Mesendoderm (in vitro differentiated cells): ENCODE data around the gene ZNF80. TPM values are rescaled to one million over a fixed set of nuclear protein-coding genes. Genes with fewer than 3 reads are reported as not detected.
"Not testable (repeated sequence)": the region's sequence is repeated elsewhere in the genome, so short reads cannot be mapped to it uniquely, and the experiment has no call there.

Experiments used
- DNase-seq: peaks from one replicate; pipeline ENCODE4 v3.0.0; 2013
- H2AK5ac ChIP-seq: 2 replicates; pipeline ENCODE4 v1.6.1; 2013; ENCODE audit warnings: low read length, inconsistent platforms
- H2BK120ac ChIP-seq: 2 replicates; pipeline ENCODE4 v1.6.1; 2013; ENCODE audit warnings: low read depth, mild to moderate bottlenecking, low read length, moderate library complexity, mixed read lengths
- H2BK15ac ChIP-seq: replicated peaks from 2 replicates; pipeline ENCODE4 v1.6.1; 2013; ENCODE audit warnings: low read depth, mild to moderate bottlenecking, moderate library complexity
- H2BK5ac ChIP-seq: 2 replicates; pipeline ENCODE4 v1.6.1; 2013; ENCODE audit warnings: low read length, inconsistent platforms
- H3K18ac ChIP-seq: 2 replicates; pipeline ENCODE4 v1.6.1; 2013; ENCODE audit warnings: mild to moderate bottlenecking, low read length, mixed read lengths
- H3K23ac ChIP-seq: one replicate; pipeline ENCODE4 v1.6.1; 2013; ENCODE audit warnings: low read length
- H3K27ac ChIP-seq: 2 replicates; pipeline ENCODE4 v1.5.1; 2013; ENCODE audit warnings: low read depth, mild to moderate bottlenecking, inconsistent platforms, low read length, moderate library complexity
- H3K27me3 ChIP-seq: 2 replicates; pipeline ENCODE4 v1.6.1; 2013; ENCODE audit warnings: low read length, control low read depth, mild to moderate bottlenecking, inconsistent platforms; ENCODE audit not compliant: insufficient read depth, poor library complexity
- H3K36me3 ChIP-seq: 2 replicates; pipeline ENCODE4 v1.6.1; 2013; ENCODE audit warnings: low read length, inconsistent platforms; ENCODE audit not compliant: control insufficient read depth, insufficient read depth
- H3K4ac ChIP-seq: one replicate; pipeline ENCODE4 v1.6.1; 2013; ENCODE audit warnings: low read depth, mild to moderate bottlenecking, low read length, moderate library complexity
- H3K4me1 ChIP-seq: 2 replicates; pipeline ENCODE4 v1.6.1; 2013; ENCODE audit warnings: low read depth, low read length, inconsistent platforms; ENCODE audit not compliant: control insufficient read depth
- H3K4me2 ChIP-seq: 2 replicates; pipeline ENCODE4 v1.6.1; 2013; ENCODE audit warnings: low read length
- H3K4me3 ChIP-seq: 2 replicates; pipeline ENCODE4 v1.5.1; 2013; ENCODE audit warnings: mild to moderate bottlenecking, low read length
- H3K56ac ChIP-seq: one replicate; pipeline ENCODE4 v1.6.1; 2013; ENCODE audit warnings: low read length
- H3K79me1 ChIP-seq: 2 replicates; pipeline ENCODE4 v1.6.1; 2013; ENCODE audit warnings: low read length, inconsistent platforms
- H3K79me2 ChIP-seq: 2 replicates; pipeline ENCODE4 v1.6.1; 2013; ENCODE audit warnings: mild to moderate bottlenecking, low read length; ENCODE audit not compliant: control insufficient read depth, insufficient read depth
- H3K9ac ChIP-seq: 2 replicates; pipeline ENCODE4 v1.6.1; 2013; ENCODE audit warnings: low read length, inconsistent platforms
- H4K5ac ChIP-seq: one replicate; pipeline ENCODE4 v1.6.1; 2013; ENCODE audit warnings: low read length
- H4K8ac ChIP-seq: one replicate; pipeline ENCODE4 v1.6.1; 2013; ENCODE audit warnings: low read depth, mild to moderate bottlenecking, control low read depth, low read length, moderate library complexity
- WGBS: extraction: QIAGEN DNeasy Blood & Tissue Kit; methylation state at CpG from one replicate; pipeline ENCODE4 v1.1.7; 2013; ENCODE audit warnings: low lambda C conversion rate, missing lambda C conversion rate; ENCODE audit not compliant: insufficient coverage; ENCODE audit errors: extremely low coverage; 5-methylcytosine and 5-hydroxymethylcytosine counted together
- polyA plus RNA-seq, 2 experiments: library from polyadenylated mRNA; stranded (reverse); fragments of 200-250 nt; gene quantifications; one replicate each; pipeline ENCODE4 v1.2.3, GENCODE V29; 2013

ZNF80 gene
- polyA plus RNA-seq (2013, experiment 1 of 2): not detected
- not detected for polyA plus RNA-seq (2013, experiment 2 of 2)

DNA sequence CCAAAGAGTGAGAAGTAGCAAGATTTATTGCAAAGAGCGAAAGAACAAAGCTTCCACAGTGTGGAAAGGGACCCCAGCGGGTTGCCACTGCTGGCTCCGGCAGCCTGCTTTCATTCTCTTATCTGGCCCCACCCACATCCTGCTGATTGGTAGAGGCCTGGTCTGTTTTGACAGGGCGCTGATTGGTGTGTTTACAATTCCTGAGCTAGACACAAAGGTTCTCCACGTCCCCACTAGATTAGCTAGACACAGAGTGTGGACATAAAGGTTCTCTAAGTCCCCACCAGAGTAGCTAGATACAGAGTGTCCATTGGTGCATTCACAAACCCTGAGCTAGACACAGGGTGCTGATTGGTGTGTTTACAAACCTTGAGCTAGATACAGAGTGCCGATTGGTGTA lies at the start of gene ZNF80:
Gene ZNF80 (minus strand): TSS at position 101 of the 400 bp plus-strand sequence. CDS start 504 bp downstream, outside the sequence.
- H3K9ac ChIP-seq: not testable (repeated sequence)

DNA sequence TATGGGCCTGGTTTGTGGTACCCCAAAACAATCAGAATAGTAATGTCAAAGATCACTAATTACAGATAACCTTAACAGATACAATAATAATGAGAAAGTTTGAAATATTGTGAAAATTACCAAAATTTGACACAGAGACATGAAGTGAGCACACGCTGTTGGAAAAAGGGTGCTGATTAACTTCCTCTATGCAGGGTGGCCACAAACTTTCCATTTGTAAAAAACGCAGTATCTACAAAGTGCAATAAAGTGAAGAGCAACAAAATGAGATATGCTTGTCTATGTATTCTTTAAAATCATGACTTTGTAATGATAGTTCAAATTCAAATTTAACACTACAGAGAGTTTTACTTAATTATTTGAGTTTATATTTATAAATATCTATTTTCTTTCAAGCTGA lies 48.9 kb upstream of the ZNF80 start:
- Histone ChIP-seq H3K56ac (no peak overlapping the region), H3K18ac (no peak overlapping the region), H3K36me3 (no peaks in the 10 kb centered on the region), H2BK15ac (no peak overlapping the region), H3K79me2 (no peaks in the 10 kb centered on the region), H3K9ac (no peak overlapping the region), H3K4ac (no peak overlapping the region), H2BK5ac (no peak overlapping the region), H4K5ac (no peak overlapping the region), H3K79me1 (no peaks in the 10 kb centered on the region), H3K23ac (no peak overlapping the region), H3K27ac (no peak overlapping the region), H3K4me3 (no peak overlapping the region), H3K27me3 (no peaks in the 10 kb centered on the region), H2AK5ac (no peak overlapping the region), H3K4me2 (no peak overlapping the region), H4K8ac (no peak overlapping the region), H2BK120ac (no peak overlapping the region), H3K4me1 (no peaks in the 10 kb centered on the region)
- DNase-seq: no peak
- WGBS: no CpG with 5 or more reads among the region's 2 CpGs

More for the DNA sequence above, at the start of gene ZNF80:
- H3K56ac ChIP-seq, H3K79me1 ChIP-seq, H3K4me3 ChIP-seq, H3K27ac ChIP-seq, H3K4me2 ChIP-seq, H2BK15ac ChIP-seq, H2AK5ac ChIP-seq, H3K4ac ChIP-seq, H3K23ac ChIP-seq, H2BK5ac ChIP-seq, H3K4me1 ChIP-seq, DNase-seq, H3K18ac ChIP-seq, H4K5ac ChIP-seq, H3K27me3 ChIP-seq, H3K36me3 ChIP-seq, H3K79me2 ChIP-seq, H4K8ac ChIP-seq, H2BK120ac ChIP-seq: not testable (repeated sequence)
- no CpG with 5 or more reads among the region's 6 CpGs for WGBS

DNA sequence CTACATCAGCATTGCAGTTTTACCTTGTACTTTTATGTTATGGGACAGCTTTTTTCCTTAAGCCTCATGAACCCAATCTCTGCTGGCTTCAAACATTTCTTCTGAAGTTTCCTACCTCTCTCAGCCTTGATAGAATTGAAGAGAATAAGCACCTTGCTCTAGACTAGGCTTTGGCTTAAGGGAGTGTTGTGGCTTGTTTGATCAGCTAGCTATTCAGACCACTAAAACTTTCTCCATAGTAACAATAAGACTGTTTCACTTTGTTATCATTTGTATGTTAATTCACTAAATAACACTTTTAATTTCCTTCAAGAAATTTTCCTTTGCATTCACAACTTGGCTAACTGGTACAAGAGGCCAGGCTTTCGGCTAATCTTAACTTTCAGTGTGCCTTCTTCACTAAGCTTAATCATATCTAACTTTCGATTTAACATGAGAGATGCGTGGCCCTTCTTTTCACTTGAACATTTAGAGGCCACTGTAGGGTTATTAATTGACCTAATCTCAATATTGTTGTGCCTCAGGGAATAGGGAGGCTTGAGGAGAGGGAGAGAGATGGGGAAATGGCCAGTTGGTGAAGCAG lies 48.4 kb upstream of the ZNF80 start:
- no peak overlapping the region for H3K4me3 ChIP-seq
- H3K27me3 ChIP-seq: no peaks in the 10 kb centered on the region
- WGBS: no CpG with 5 or more reads among the region's 3 CpGs
- H2AK5ac ChIP-seq: no peak overlapping the region
- no peak overlapping the region for H4K5ac ChIP-seq
- H3K4ac ChIP-seq: no peak overlapping the region
- H3K79me1 ChIP-seq: no peaks in the 10 kb centered on the region
- no peak overlapping the region for H2BK5ac ChIP-seq
- no peak overlapping the region for H3K4me2 ChIP-seq
- H3K4me1 ChIP-seq: no peaks in the 10 kb centered on the region
- no peaks in the 10 kb centered on the region for H3K36me3 ChIP-seq
- H3K9ac ChIP-seq: no peak overlapping the region
- no peak overlapping the region for H2BK120ac ChIP-seq
- H3K79me2 ChIP-seq: no peaks in the 10 kb centered on the region
- H4K8ac ChIP-seq: no peak overlapping the region
- H3K23ac ChIP-seq: no peak overlapping the region
- H2BK15ac ChIP-seq: no peak overlapping the region
- no peak overlapping the region for H3K56ac ChIP-seq
- H3K18ac ChIP-seq: no peak overlapping the region
- no peak overlapping the region for H3K27ac ChIP-seq
- DNase-seq: no peak

DNA sequence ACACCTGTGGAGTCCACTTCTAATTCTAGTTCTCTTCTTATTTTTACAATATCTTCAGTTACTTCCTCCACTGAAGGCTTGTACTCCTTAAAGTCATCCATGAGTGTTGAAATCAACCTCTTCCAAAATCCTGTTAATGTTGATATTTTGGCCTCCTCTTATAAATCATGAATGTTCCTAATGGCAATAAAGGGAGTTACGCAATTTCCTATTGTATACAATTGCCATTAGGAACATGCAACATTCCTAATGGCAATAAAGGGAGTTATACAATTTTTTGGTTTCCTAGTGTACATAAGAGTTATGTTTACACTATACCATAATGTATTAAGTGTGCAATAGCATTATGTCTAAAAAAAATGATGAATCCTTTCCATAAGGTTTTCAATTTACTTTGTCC lies 47.3 kb upstream of the ZNF80 start:
- Histone ChIP-seq H3K79me1 (no peaks in the 10 kb centered on the region), H3K9ac (no peak overlapping the region), H3K36me3 (no peaks in the 10 kb centered on the region), H4K8ac (no peak overlapping the region), H3K18ac (no peak overlapping the region), H3K4me1 (no peaks in the 10 kb centered on the region), H2BK15ac (no peak overlapping the region), H2BK120ac (no peak overlapping the region), H3K4ac (no peak overlapping the region), H3K79me2 (no peaks in the 10 kb centered on the region), H3K4me3 (no peak overlapping the region), H2BK5ac (no peak overlapping the region), H2AK5ac (no peak overlapping the region), H3K4me2 (no peak overlapping the region), H3K27me3 (no peaks in the 10 kb centered on the region), H4K5ac (no peak overlapping the region), H3K23ac (no peak overlapping the region), H3K27ac (no peak overlapping the region), H3K56ac (no peak overlapping the region)
- no peak for DNase-seq
- WGBS: no CpG with 5 or more reads among the region's 1 CpG

DNA sequence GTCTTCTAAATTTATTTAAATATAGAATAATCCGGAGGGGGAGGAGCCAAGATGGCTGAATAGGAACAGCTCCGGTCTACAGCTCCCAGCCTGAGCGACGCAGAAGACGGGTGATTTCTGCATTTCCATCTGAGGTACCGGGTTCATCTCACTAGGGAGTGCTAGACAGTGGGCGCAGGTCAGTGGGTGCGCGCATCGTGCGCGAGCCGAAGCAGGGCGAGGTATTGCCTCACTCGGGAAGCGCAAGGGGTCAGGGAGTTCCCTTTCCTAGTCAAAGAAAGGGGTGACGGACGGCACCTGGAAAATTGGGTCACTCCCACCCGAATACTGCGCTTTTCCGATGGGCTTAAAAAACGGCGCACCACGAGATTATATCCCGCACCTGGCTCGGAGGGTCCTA lies 39.5 kb upstream of the ZNF80 start:
- H3K79me1 ChIP-seq, H2BK120ac ChIP-seq, H2BK5ac ChIP-seq, H3K4ac ChIP-seq, H3K23ac ChIP-seq, H2BK15ac ChIP-seq, H3K4me3 ChIP-seq, H3K56ac ChIP-seq, H2AK5ac ChIP-seq, H3K79me2 ChIP-seq, H3K36me3 ChIP-seq, H3K4me1 ChIP-seq, H4K8ac ChIP-seq, H3K9ac ChIP-seq, H3K18ac ChIP-seq, H3K27me3 ChIP-seq, H3K27ac ChIP-seq, H4K5ac ChIP-seq, H3K4me2 ChIP-seq, DNase-seq: not testable (repeated sequence)
- WGBS: no CpG with 5 or more reads among the region's 26 CpGs

DNA sequence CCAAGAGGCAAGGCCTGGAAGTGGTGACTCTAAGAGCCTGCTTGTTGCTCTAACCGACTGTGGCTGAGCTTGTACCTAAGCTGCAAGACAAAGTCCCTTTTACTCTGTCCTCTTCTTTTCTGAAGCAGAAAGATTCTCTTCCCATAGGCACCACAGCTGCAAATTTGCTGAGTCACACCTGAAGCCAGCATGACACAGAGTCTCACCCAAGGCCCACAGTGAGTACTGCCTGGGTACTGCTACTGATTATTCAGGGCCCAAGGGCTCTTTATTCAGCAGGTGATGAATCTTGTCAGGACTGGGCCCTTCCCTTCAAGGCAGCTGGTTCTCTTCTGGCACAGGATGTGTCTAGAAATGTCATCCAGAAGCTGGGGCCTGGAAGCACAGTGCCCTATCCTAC lies 37.6 kb upstream of the ZNF80 start:
- no peaks in the 10 kb centered on the region for H3K79me2 ChIP-seq
- no peak overlapping the region for H3K4ac ChIP-seq
- H3K27ac ChIP-seq: no peak overlapping the region
- no peak overlapping the region for H3K4me2 ChIP-seq
- no peak overlapping the region for H3K4me3 ChIP-seq
- no peak overlapping the region for H2AK5ac ChIP-seq
- no peak overlapping the region for H4K5ac ChIP-seq
- H2BK15ac ChIP-seq: no peak overlapping the region
- H3K27me3 ChIP-seq: no peaks in the 10 kb centered on the region
- no CpG with 5 or more reads among the region's 1 CpG for WGBS
- no peak overlapping the region for H2BK5ac ChIP-seq
- no peaks in the 10 kb centered on the region for H3K79me1 ChIP-seq
- no peak overlapping the region for H3K18ac ChIP-seq
- peak; percentile 4 for DNase-seq
- no peak overlapping the region for H3K56ac ChIP-seq
- H3K9ac ChIP-seq: no peak overlapping the region
- H3K4me1 ChIP-seq: no peaks in the 10 kb centered on the region
- H4K8ac ChIP-seq: no peak overlapping the region
- H2BK120ac ChIP-seq: no peak overlapping the region
- no peaks in the 10 kb centered on the region for H3K36me3 ChIP-seq
- H3K23ac ChIP-seq: no peak overlapping the region
